Skeletal muscle tissue (tissue), 4 donors: ENCODE data around the gene CLCN6. TPM values are rescaled to one million over a fixed set of nuclear protein-coding genes. Genes with fewer than 3 reads are reported as not detected.

Experiments
- H3K27ac ChIP-seq: one replicate; pipeline ENCODE4 v1.7.0; 2013; ENCODE audit warnings: mild to moderate bottlenecking, low read depth, low read length, inconsistent platforms
- H3K27me3 ChIP-seq, 3 donors: one replicate each; pipeline ENCODE4 v1.7.0; 2013; ENCODE audit warnings: low read length in 3 of 3; ENCODE audit not compliant: control insufficient read depth in 3 of 3, insufficient read depth in 3 of 3
- H3K36me3 ChIP-seq, 3 donors: one replicate each; pipeline ENCODE4 v1.7.0; 2013; ENCODE audit warnings: low read length in 3 of 3; ENCODE audit not compliant: control insufficient read depth in 3 of 3, insufficient read depth in 3 of 3
- H3K4me1 ChIP-seq, 3 donors: one replicate each; pipeline ENCODE4 v1.7.0; 2013; ENCODE audit warnings: low read length in 3 of 3, mild to moderate bottlenecking in 3 of 3; ENCODE audit not compliant: control insufficient read depth in 3 of 3, insufficient read depth in 3 of 3
- H3K4me3 ChIP-seq, 3 donors: one replicate each; pipeline ENCODE4 v1.7.0; 2013; ENCODE audit warnings: low read length in 3 of 3
- H3K9ac ChIP-seq, 3 donors: one replicate each; pipeline ENCODE4 v1.7.0; 2013; ENCODE audit warnings: low read length in 3 of 3, mild to moderate bottlenecking in 3 of 3, moderate library complexity in 2 of 3, low read depth in 1 of 3
- H3K9me3 ChIP-seq, 3 donors: one replicate each; pipeline ENCODE4 v1.7.0; 2013; ENCODE audit warnings: low read length in 3 of 3; ENCODE audit not compliant: control insufficient read depth in 3 of 3
- total RNA-seq: library from RNA; depleted of rRNA; stranded (reverse); fragments of >200 nt; gene quantifications from one replicate; pipeline ENCODE4 v1.2.3, GENCODE V29; 2014
- donor health status: Osteomylitis.

The CLCN6 gene
- total RNA-seq, 1 donor from 2014 or later = 3.7 TPM

- Histone ChIP-seq H3K27ac (no peak overlapping the region), H3K36me3 (no peaks in the 10 kb centered on the region), H3K4me3 (no peak overlapping the region), H3K9me3 (no peaks in the 10 kb centered on the region), H3K9ac (no peak overlapping the region), H3K4me1 (no peaks in the 10 kb centered on the region), H3K27me3 (peaks cover 38 to 42% (median 39%) of the 10 kb centered on the region in 3 donors)
Measured at GRCh38 chr1:11860083-11860482, 54.1 kb downstream of the CLCN6 start.

- Histone ChIP-seq H3K27me3 (peaks cover 38 to 42% (median 39%) of the 10 kb centered on the region in 3 donors), H3K4me3 (no peak overlapping the region), H3K36me3 (no peaks in the 10 kb centered on the region), H3K9me3 (no peaks in the 10 kb centered on the region), H3K4me1 (no peaks in the 10 kb centered on the region), H3K9ac (no peak overlapping the region), H3K27ac (no peak overlapping the region)
Measured at GRCh38 chr1:11860587-11860986, 54.6 kb downstream of the CLCN6 start.

GRCh38 chr1:11862890-11863289 lies 56.9 kb downstream of the CLCN6 start:
- no peak overlapping the region for H3K9ac ChIP-seq
- H3K27ac ChIP-seq = no peak overlapping the region
- H3K4me1 ChIP-seq = no peaks in the 10 kb centered on the region
- no peaks in the 10 kb centered on the region for H3K36me3 ChIP-seq
- H3K9me3 ChIP-seq = no peaks in the 10 kb centered on the region
- H3K27me3 ChIP-seq = peaks cover 24 to 30% (median 26%) of the 10 kb centered on the region in 3 donors
- no peak overlapping the region for H3K4me3 ChIP-seq

- H3K27me3 ChIP-seq = peaks cover 0 to 3% (median 0%) of the 10 kb centered on the region in 3 donors
- H3K9ac ChIP-seq = no peak overlapping the region
- no peaks in the 10 kb centered on the region for H3K36me3 ChIP-seq
- no peak overlapping the region for H3K27ac ChIP-seq
- peaks cover 0 to 12% (median 12%) of the 10 kb centered on the region in 3 donors for H3K4me1 ChIP-seq
- H3K4me3 ChIP-seq = no peak overlapping the region
- H3K9me3 ChIP-seq = no peaks in the 10 kb centered on the region
Measured at GRCh38 chr1:11868331-11868980, 62.5 kb downstream of the CLCN6 start.

GRCh38 chr1:11869104-11869503 lies 63.1 kb downstream of the CLCN6 start:
- H3K9me3 ChIP-seq = no peaks in the 10 kb centered on the region
- no peak overlapping the region for H3K27ac ChIP-seq
- H3K36me3 ChIP-seq = no peaks in the 10 kb centered on the region
- peaks cover 0 to 3% (median 0%) of the 10 kb centered on the region in 3 donors for H3K27me3 ChIP-seq
- H3K4me1 ChIP-seq = peaks cover 5 to 19% (median 18%) of the 10 kb centered on the region in 3 donors
- no peak overlapping the region for H3K4me3 ChIP-seq
- H3K9ac ChIP-seq = no peak overlapping the region

GRCh38 chr1:11869650-11870207 lies 63.7 kb downstream of the CLCN6 start:
- H3K9ac ChIP-seq = no peak overlapping the region
- no peaks in the 10 kb centered on the region for H3K36me3 ChIP-seq
- peaks cover 10 to 25% (median 25%) of the 10 kb centered on the region in 3 donors for H3K4me1 ChIP-seq
- H3K27me3 ChIP-seq = peaks cover 0 to 3% (median 0%) of the 10 kb centered on the region in 3 donors
- no peak overlapping the region for H3K27ac ChIP-seq
- H3K4me3 ChIP-seq = no peak overlapping the region
- no peaks in the 10 kb centered on the region for H3K9me3 ChIP-seq

GRCh38 chr1:11872545-11872944 lies 66.6 kb downstream of the CLCN6 start:
- H3K9ac ChIP-seq = no peak overlapping the region
- H3K4me1 ChIP-seq = peaks cover 10 to 31% (median 31%) of the 10 kb centered on the region in 3 donors
- H3K4me3 ChIP-seq = no peak overlapping the region
- no peak overlapping the region for H3K27ac ChIP-seq
- no peaks in the 10 kb centered on the region for H3K9me3 ChIP-seq
- H3K27me3 ChIP-seq = peaks cover 0 to 3% (median 0%) of the 10 kb centered on the region in 3 donors
- no peaks in the 10 kb centered on the region for H3K36me3 ChIP-seq

- no peaks in the 10 kb centered on the region for H3K36me3 ChIP-seq
- H3K4me1 ChIP-seq = peaks cover 10 to 38% (median 37%) of the 10 kb centered on the region in 3 donors
- H3K9me3 ChIP-seq = no peaks in the 10 kb centered on the region
- H3K27me3 ChIP-seq = peaks cover 0 to 4% (median 3%) of the 10 kb centered on the region in 3 donors
- H3K9ac ChIP-seq = peak overlapping the region in 1 of 3 donors; percentile 57
- H3K4me3 ChIP-seq = peak overlapping the region in 1 of 3 donors; percentile 14
- peak overlapping the region; percentile 75 for H3K27ac ChIP-seq
Measured at GRCh38 chr1:11873395-11874257, 67.6 kb downstream of the CLCN6 start.

- no peaks in the 10 kb centered on the region for H3K36me3 ChIP-seq
- peak overlapping the region in 1 of 3 donors; percentile 57 for H3K9ac ChIP-seq
- peaks cover 0 to 8% (median 3%) of the 10 kb centered on the region in 3 donors for H3K27me3 ChIP-seq
- peak overlapping the region in 1 of 3 donors; percentile 14 for H3K4me3 ChIP-seq
- peak overlapping the region; percentile 75 for H3K27ac ChIP-seq
- H3K9me3 ChIP-seq = no peaks in the 10 kb centered on the region
- H3K4me1 ChIP-seq = peaks cover 16 to 43% (median 43%) of the 10 kb centered on the region in 3 donors
Measured at GRCh38 chr1:11874258-11874562, 68.2 kb downstream of the CLCN6 start.

GRCh38 chr1:11874624-11875023 lies 68.6 kb downstream of the CLCN6 start:
- Histone ChIP-seq H3K36me3 (no peaks in the 10 kb centered on the region), H3K4me1 (peaks cover 20 to 47% (median 47%) of the 10 kb centered on the region in 3 donors), H3K9me3 (no peaks in the 10 kb centered on the region), H3K4me3 (no peak overlapping the region), H3K9ac (peak overlapping the region in 1 of 3 donors; percentile 57), H3K27me3 (peaks cover 0 to 8% (median 3%) of the 10 kb centered on the region in 3 donors), H3K27ac (peak overlapping the region; percentile 75)
